H9 (cell line): ENCODE data around the gene AGT. TPM values are rescaled to one million over a fixed set of nuclear protein-coding genes. Genes with fewer than 3 reads are reported as not detected.

Experiments
- DNase-seq: peaks from one replicate; pipeline ENCODE4 v3.0.0-alpha.2; 2017
- H2AFZ ChIP-seq: one replicate; pipeline ENCODE4 v1.6.1; 2013; ENCODE audit warnings: mild to moderate bottlenecking, low read length, control low read depth, moderate library complexity
- H2AK5ac ChIP-seq: 2 replicates; pipeline ENCODE4 v1.6.1; 2013; ENCODE audit warnings: low read length, control low read depth, mixed read lengths; ENCODE audit not compliant: insufficient read length
- H2BK120ac ChIP-seq: one replicate; pipeline ENCODE4 v1.6.1; 2013; ENCODE audit warnings: low read depth, mild to moderate bottlenecking, low read length, control low read depth, inconsistent platforms; ENCODE audit not compliant: poor library complexity, severe bottlenecking
- H2BK12ac ChIP-seq: 2 replicates; pipeline ENCODE4 v1.6.1; 2013; ENCODE audit warnings: low read length, control low read depth, mixed read lengths, low read depth; ENCODE audit not compliant: insufficient read length
- H2BK15ac ChIP-seq: 2 replicates; pipeline ENCODE4 v1.6.1; 2013; ENCODE audit warnings: low read depth, low read length, control low read depth
- H2BK20ac ChIP-seq: one replicate; pipeline ENCODE4 v1.6.1; 2013; ENCODE audit warnings: low read depth, mild to moderate bottlenecking, low read length, control low read depth, inconsistent platforms; ENCODE audit not compliant: poor library complexity, severe bottlenecking
- H2BK5ac ChIP-seq: 2 replicates; pipeline ENCODE4 v1.6.1; 2013; ENCODE audit warnings: low read length, control low read depth, mixed read lengths; ENCODE audit not compliant: insufficient read length
- H3K14ac ChIP-seq: 2 replicates; pipeline ENCODE4 v1.6.1; 2013; ENCODE audit warnings: low read length, control low read depth; ENCODE audit not compliant: insufficient read depth
- H3K18ac ChIP-seq: 2 replicates; pipeline ENCODE4 v1.6.1; 2013; ENCODE audit warnings: low read depth, mild to moderate bottlenecking, mixed read lengths, low read length, control low read depth; ENCODE audit not compliant: insufficient read length
- H3K23ac ChIP-seq: 2 replicates; pipeline ENCODE4 v1.6.1; 2013; ENCODE audit warnings: low read length, control low read depth, mixed read lengths, low read depth; ENCODE audit not compliant: insufficient read length
- H3K23me2 ChIP-seq: 2 replicates; pipeline ENCODE4 v1.6.1; 2013; ENCODE audit warnings: low read depth, mild to moderate bottlenecking, mixed read lengths, low read length, control low read depth; ENCODE audit not compliant: insufficient read length, poor library complexity, severe bottlenecking
- H3K27ac ChIP-seq: 2 replicates; pipeline ENCODE4 v1.5.1; 2013; ENCODE audit warnings: low read length, control low read depth, mixed read lengths, low read depth; ENCODE audit not compliant: insufficient read length
- H3K27me3 ChIP-seq: 2 replicates; pipeline ENCODE4 v1.6.1; 2013; ENCODE audit warnings: low read length, control low read depth, inconsistent platforms; ENCODE audit not compliant: insufficient read depth
- H3K4ac ChIP-seq: 2 replicates; pipeline ENCODE4 v1.6.1; 2013; ENCODE audit warnings: low read depth, mild to moderate bottlenecking, control low read depth, inconsistent platforms, low read length, moderate library complexity
- H3K4me1 ChIP-seq: 2 replicates; pipeline ENCODE4 v1.6.1; 2013; ENCODE audit warnings: low read length, control low read depth, inconsistent platforms; ENCODE audit not compliant: insufficient read depth
- H3K4me2 ChIP-seq: 2 replicates; pipeline ENCODE4 v1.6.1; 2013; ENCODE audit warnings: low read length, control low read depth, mixed read lengths; ENCODE audit not compliant: insufficient read length, insufficient read depth
- H3K56ac ChIP-seq: 2 replicates; pipeline ENCODE4 v1.6.1; 2013; ENCODE audit warnings: low read depth, mild to moderate bottlenecking, mixed read lengths, low read length, control low read depth; ENCODE audit not compliant: insufficient read length
- H3K79me1 ChIP-seq: 2 replicates; pipeline ENCODE4 v1.6.1; 2013; ENCODE audit warnings: low read depth, mild to moderate bottlenecking, moderate library complexity, low read length, control low read depth, inconsistent platforms; ENCODE audit not compliant: insufficient read depth, poor library complexity, severe bottlenecking
- H3K79me2 ChIP-seq: 2 replicates; pipeline ENCODE4 v1.6.1; 2013; ENCODE audit warnings: low read length, control low read depth, inconsistent platforms; ENCODE audit not compliant: insufficient read depth
- H3K9ac ChIP-seq: 2 replicates; pipeline ENCODE4 v1.6.1; 2013; ENCODE audit warnings: low read length, control low read depth, mixed read lengths; ENCODE audit not compliant: insufficient read length; ENCODE audit errors: extremely low read depth
- H3K9me3 ChIP-seq: one replicate; pipeline ENCODE4 v1.6.1; 2013; ENCODE audit warnings: low read depth, low read length, inconsistent platforms; ENCODE audit not compliant: control insufficient read depth
- H3T11ph ChIP-seq: one replicate; pipeline ENCODE4 v1.6.1; 2013; ENCODE audit warnings: mild to moderate bottlenecking, low read length, control low read depth, inconsistent platforms
- H4K20me1 ChIP-seq: one replicate; pipeline ENCODE4 v1.6.1; 2013; ENCODE audit not compliant: control insufficient read depth, insufficient read length, insufficient read depth
- H4K5ac ChIP-seq: 2 replicates; pipeline ENCODE4 v1.6.1; 2013; ENCODE audit warnings: low read depth, mild to moderate bottlenecking, mixed read lengths, low read length, control low read depth; ENCODE audit not compliant: insufficient read length
- H4K8ac ChIP-seq: replicated peaks from 2 replicates; pipeline ENCODE4 v1.6.1; 2013; ENCODE audit warnings: low read length, control low read depth, mixed read lengths, low read depth; ENCODE audit not compliant: insufficient read length
- H4K91ac ChIP-seq: 2 replicates; pipeline ENCODE4 v1.6.1; 2013; ENCODE audit warnings: low read depth, mild to moderate bottlenecking, moderate library complexity, mixed read lengths, low read length, control low read depth; ENCODE audit not compliant: insufficient read length
- H3K27ac Mint-ChIP-seq, 3 experiments: 2 replicates in 2 of 3; 3 replicates in 1 of 3; pipeline ENCODE4 v1.8.0; 2020 to 2021; ENCODE audit warnings: mixed read lengths in 3 of 3, mild to moderate bottlenecking in 1 of 3, moderate library complexity in 1 of 3
- H3K27me3 Mint-ChIP-seq: 2 replicates; pipeline ENCODE4 v1.8.0; 2021; ENCODE audit warnings: low read depth, mild to moderate bottlenecking, moderate library complexity, mixed read lengths
- H3K36me3 Mint-ChIP-seq, 3 experiments: 2 replicates in 2 of 3; 3 replicates in 1 of 3; pipeline ENCODE4 v1.8.0; 2020 to 2021; ENCODE audit warnings: low read depth in 3 of 3, mixed read lengths in 3 of 3; ENCODE audit not compliant: insufficient read depth in 1 of 3
- H3K4me1 Mint-ChIP-seq, 2 experiments: 2 replicates each; pipeline ENCODE4 v1.8.0; 2020; ENCODE audit warnings: mixed read lengths in 2 of 2
- H3K4me3 Mint-ChIP-seq, 2 experiments: 2 replicates in 1 of 2; 3 replicates in 1 of 2; pipeline ENCODE4 v1.8.0; 2020 to 2021; ENCODE audit warnings: mild to moderate bottlenecking in 2 of 2, mixed read lengths in 2 of 2, moderate library complexity in 1 of 2
- H3K9me3 Mint-ChIP-seq, 2 experiments: 2 replicates in 1 of 2; 3 replicates in 1 of 2; pipeline ENCODE4 v1.8.0; 2020; ENCODE audit warnings: mild to moderate bottlenecking in 2 of 2, mixed read lengths in 2 of 2, moderate library complexity in 1 of 2
- WGBS: extraction: QIAGEN DNeasy Blood & Tissue Kit; methylation state at CpG from one replicate; pipeline ENCODE4 v1.1.7; 2013; ENCODE audit warnings: missing lambda C conversion rate, low lambda C conversion rate, mixed read lengths; ENCODE audit not compliant: insufficient read length; ENCODE audit errors: extremely low coverage; 5-methylcytosine and 5-hydroxymethylcytosine counted together
- total RNA-seq: library from RNA; stranded (reverse); gene quantifications from 2 replicates; pipeline ENCODE4 v1.2.1, GENCODE V29; 2021
- TF ChIP-seq, protein P1 (sequence below): fragments of 200-600 bp; sonication (generic); conservative IDR thresholded peaks from 3 replicates; pipeline ENCODE4 v1.8.0; 2021; ENCODE audit warnings: antibody characterized with exemption, mild to moderate bottlenecking

The AGT gene
- total RNA-seq, 1 experiment from 2014 or later, result not detected

DNA sequence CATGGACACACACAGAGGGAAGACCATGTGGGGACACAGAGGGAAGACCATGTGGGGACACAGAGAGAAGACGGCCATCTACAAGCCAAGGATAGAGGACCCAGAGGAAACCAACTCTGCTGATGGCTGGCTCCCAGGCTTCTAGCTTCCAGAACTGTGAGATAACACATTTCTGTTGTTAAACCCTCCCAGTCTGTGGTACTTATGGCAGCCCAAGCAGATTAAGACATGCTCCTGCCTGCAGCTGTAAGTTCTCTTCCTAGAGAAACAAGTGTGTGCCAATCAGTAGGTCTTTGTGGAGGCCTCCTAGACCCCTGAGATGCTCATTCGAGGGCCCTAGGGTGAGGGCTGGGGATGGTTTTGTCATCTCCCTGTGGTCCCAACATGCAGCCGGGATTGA lies 2.7 kb downstream of the AGT start:
- H3K27me3 Mint-ChIP-seq, result peaks cover 23% of the 10 kb centered on the region
- Histone ChIP-seq H4K20me1 (no peaks in the 10 kb centered on the region), H2AFZ (no peak overlapping the region), H3K9ac (no peak overlapping the region), H3K27me3 (no peaks in the 10 kb centered on the region), H3K79me2 (no peaks in the 10 kb centered on the region), H2BK5ac (no peak overlapping the region), H3K18ac (no peak overlapping the region), H2AK5ac (no peak overlapping the region), H3K23ac (no peak overlapping the region), H4K5ac (no peak overlapping the region), H3K23me2 (no peaks in the 10 kb centered on the region), H4K91ac (no peak overlapping the region), H3T11ph (no peak overlapping the region), H3K4me1 (no peaks in the 10 kb centered on the region), H3K14ac (no peak overlapping the region), H2BK20ac (no peak overlapping the region), H2BK15ac (no peak overlapping the region), H2BK120ac (no peak overlapping the region), H3K27ac (no peak overlapping the region), H4K8ac (no peak overlapping the region), H3K9me3 (no peaks in the 10 kb centered on the region), H3K56ac (no peak overlapping the region), H3K4ac (no peak overlapping the region), H2BK12ac (no peak overlapping the region), H3K4me2 (no peak overlapping the region), H3K79me1 (no peaks in the 10 kb centered on the region)
- WGBS, result no CpG with 5 or more reads among the region's 3 CpGs
- no peak overlapping the region for H3K4me3 Mint-ChIP-seq
- TF ChIP-seq, protein P1, sequence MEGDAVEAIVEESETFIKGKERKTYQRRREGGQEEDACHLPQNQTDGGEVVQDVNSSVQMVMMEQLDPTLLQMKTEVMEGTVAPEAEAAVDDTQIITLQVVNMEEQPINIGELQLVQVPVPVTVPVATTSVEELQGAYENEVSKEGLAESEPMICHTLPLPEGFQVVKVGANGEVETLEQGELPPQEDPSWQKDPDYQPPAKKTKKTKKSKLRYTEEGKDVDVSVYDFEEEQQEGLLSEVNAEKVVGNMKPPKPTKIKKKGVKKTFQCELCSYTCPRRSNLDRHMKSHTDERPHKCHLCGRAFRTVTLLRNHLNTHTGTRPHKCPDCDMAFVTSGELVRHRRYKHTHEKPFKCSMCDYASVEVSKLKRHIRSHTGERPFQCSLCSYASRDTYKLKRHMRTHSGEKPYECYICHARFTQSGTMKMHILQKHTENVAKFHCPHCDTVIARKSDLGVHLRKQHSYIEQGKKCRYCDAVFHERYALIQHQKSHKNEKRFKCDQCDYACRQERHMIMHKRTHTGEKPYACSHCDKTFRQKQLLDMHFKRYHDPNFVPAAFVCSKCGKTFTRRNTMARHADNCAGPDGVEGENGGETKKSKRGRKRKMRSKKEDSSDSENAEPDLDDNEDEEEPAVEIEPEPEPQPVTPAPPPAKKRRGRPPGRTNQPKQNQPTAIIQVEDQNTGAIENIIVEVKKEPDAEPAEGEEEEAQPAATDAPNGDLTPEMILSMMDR, result no peak
- H3K27ac Mint-ChIP-seq, result no peak overlapping the region
- no peak for DNase-seq
- peaks cover 13 to 20% of the 10 kb centered on the region in 2 experiments for H3K4me1 Mint-ChIP-seq
- no peaks in the 10 kb centered on the region for H3K36me3 Mint-ChIP-seq
- no peaks in the 10 kb centered on the region for H3K9me3 Mint-ChIP-seq
